CD4-positive, CD25-positive, alpha-beta regulatory T cell (primary cell): Measurements from ENCODE around the gene RAB25. TPM values are rescaled to one million over a fixed set of nuclear protein-coding genes. Genes with fewer than 3 reads are reported as not detected.
A peak's percentile ranks its signal among the peaks of the same experiment; 100 is the strongest.

Experiments used
- ATAC-seq, 2 donors: fragments of 150-1000 bp; cut with Tn5 transposase; one replicate each; pipeline ENCODE4 v1.10.0; 2021; ENCODE audit warnings: low read depth in 2 of 2, moderate number of reproducible peaks in 2 of 2, moderate library complexity in 1 of 2
- DNase-seq, 3 donors: peaks; one replicate each; pipeline versions ENCODE4 v3.0.0 to v3.0.0-alpha.2; 2012 to 2022; ENCODE audit warnings: mixed read lengths in 1 of 3
- H3K27ac ChIP-seq: one replicate; pipeline ENCODE4 v1.7.0; 2013; ENCODE audit warnings: mild to moderate bottlenecking, low read length; ENCODE audit not compliant: insufficient read depth, poor library complexity, severe bottlenecking
- H3K27me3 ChIP-seq: one replicate; pipeline ENCODE4 v1.7.0; 2013; ENCODE audit warnings: low read length; ENCODE audit not compliant: control insufficient read depth, insufficient read depth
- H3K36me3 ChIP-seq: one replicate; pipeline ENCODE4 v1.7.0; 2013; ENCODE audit warnings: mild to moderate bottlenecking, low read length, moderate library complexity; ENCODE audit not compliant: control insufficient read depth, insufficient read depth
- H3K4me1 ChIP-seq: 2 replicates; pipeline ENCODE4 v1.7.0; 2013; ENCODE audit warnings: mild to moderate bottlenecking, low read length; ENCODE audit not compliant: insufficient read depth, control insufficient read depth, poor library complexity, severe bottlenecking
- H3K4me3 ChIP-seq: one replicate; pipeline ENCODE4 v1.7.0; 2013; ENCODE audit warnings: low read depth, mild to moderate bottlenecking, low read length, moderate library complexity
- H3K9me3 ChIP-seq, 2 experiments: 1 replicate in 1 of 2; 2 replicates in 1 of 2; pipeline ENCODE4 v1.7.0; 2013; ENCODE audit warnings: low read length in 2 of 2, mild to moderate bottlenecking in 1 of 2, moderate library complexity in 1 of 2; ENCODE audit not compliant: control insufficient read depth in 2 of 2
- H3K27ac Mint-ChIP-seq, 3 donors: one replicate each; pipeline ENCODE4 v1.8.0; 2020 to 2022; ENCODE audit warnings: mild to moderate bottlenecking in 3 of 3, mixed read lengths in 3 of 3, moderate library complexity in 2 of 3
- H3K27me3 Mint-ChIP-seq: one replicate; pipeline ENCODE4 v1.8.0; 2022; ENCODE audit warnings: mild to moderate bottlenecking, mixed read lengths
- H3K36me3 Mint-ChIP-seq: one replicate; pipeline ENCODE4 v1.8.0; 2020; ENCODE audit warnings: mixed read lengths
- H3K4me1 Mint-ChIP-seq, 4 donors: one replicate each; pipeline ENCODE4 v1.8.0; 2020 to 2022; ENCODE audit warnings: mixed read lengths in 4 of 4, mild to moderate bottlenecking in 1 of 4
- H3K4me3 Mint-ChIP-seq, 4 donors: one replicate each; pipeline ENCODE4 v1.8.0; 2020 to 2022; ENCODE audit warnings: mild to moderate bottlenecking in 4 of 4, mixed read lengths in 4 of 4, moderate library complexity in 3 of 4
- H3K9me3 Mint-ChIP-seq, 7 donors: one replicate each; pipeline ENCODE4 v1.8.0; 2020 to 2022; ENCODE audit warnings: mixed read lengths in 7 of 7, mild to moderate bottlenecking in 3 of 7, moderate library complexity in 2 of 7
- polyA plus RNA-seq, 4 donors: library from polyadenylated mRNA; unstranded; fragments of 300-500 nt; fragmentation: Illumina TruSeq; gene quantifications; one replicate each; pipeline ENCODE4 v1.2.3, GENCODE V29; 2021
- total RNA-seq: library from RNA; stranded (reverse); gene quantifications from one replicate; pipeline ENCODE4 v1.2.3, GENCODE V29; 2022

Gene RAB25
- total and polyA plus RNA-seq, 5 donors from 2014 or later, result 0.83 to 1.7 (median 1.0) TPM

- no peak overlapping the region for H3K27ac ChIP-seq
- H3K27me3 Mint-ChIP-seq, result peaks cover 29% of the 10 kb centered on the region
- peak overlapping the region in 2 of 4 donors; percentile 20 to 23 for H3K4me3 Mint-ChIP-seq
- H3K27me3 ChIP-seq, result peaks cover 2% of the 10 kb centered on the region
- peaks cover 0 to 6% (median 2%) of the 10 kb centered on the region in 4 donors for H3K4me1 Mint-ChIP-seq
- H3K36me3 Mint-ChIP-seq, result no peaks in the 10 kb centered on the region
- no peaks in the 10 kb centered on the region for H3K4me1 ChIP-seq
- no peaks in the 10 kb centered on the region for H3K9me3 ChIP-seq
- H3K4me3 ChIP-seq, result no peak overlapping the region
- H3K36me3 ChIP-seq, result no peaks in the 10 kb centered on the region
- peaks cover 0 to 2% (median 0%) of the 10 kb centered on the region in 7 donors for H3K9me3 Mint-ChIP-seq
- DNase-seq (no peak), ATAC-seq (peak in 1 of 2 donors; percentile 32)
- H3K27ac Mint-ChIP-seq, result peak overlapping the region in 1 of 3 donors; percentile 68
These were observed 29.3 kb downstream of the RAB25 start for GRCh38 chr1:156090138-156090839.

- H3K9me3 Mint-ChIP-seq, result peaks cover 0 to 2% (median 0%) of the 10 kb centered on the region in 7 donors
- Histone ChIP-seq H3K4me1 (peaks cover under 1% of the 10 kb centered on the region), H3K36me3 (no peaks in the 10 kb centered on the region), H3K4me3 (no peak overlapping the region), H3K27me3 (no peaks in the 10 kb centered on the region), H3K9me3 (no peaks in the 10 kb centered on the region), H3K27ac (no peak overlapping the region)
- ATAC-seq (peak; percentile 90 to 93), DNase-seq (peak; percentile 79 to 89 (median 82))
- H3K27me3 Mint-ChIP-seq, result peaks cover 24% of the 10 kb centered on the region
- H3K4me1 Mint-ChIP-seq, result peaks cover 0 to 10% (median 2%) of the 10 kb centered on the region in 4 donors
- H3K4me3 Mint-ChIP-seq, result peak overlapping the region in 2 of 4 donors; percentile 20 to 23
- peak overlapping the region in 1 of 3 donors; percentile 68 for H3K27ac Mint-ChIP-seq
- no peaks in the 10 kb centered on the region for H3K36me3 Mint-ChIP-seq
These were observed 29.9 kb downstream of the RAB25 start for GRCh38 chr1:156090840-156091188.

- no peaks in the 10 kb centered on the region for H3K27me3 ChIP-seq
- DNase-seq (no peak), ATAC-seq (no peak)
- Mint-ChIP-seq H3K36me3 (no peaks in the 10 kb centered on the region), H3K27me3 (peaks cover 19% of the 10 kb centered on the region), H3K27ac (no peak overlapping the region), H3K4me1 (peaks cover 5 to 18% (median 9%) of the 10 kb centered on the region in 4 donors), H3K4me3 (peak overlapping the region in 1 of 4 donors; percentile 27), H3K9me3 (peaks cover 0 to 1% (median 0%) of the 10 kb centered on the region in 7 donors)
- H3K4me3 ChIP-seq, result no peak overlapping the region
- H3K27ac ChIP-seq, result no peak overlapping the region
- peaks cover 8% of the 10 kb centered on the region for H3K4me1 ChIP-seq
- no peaks in the 10 kb centered on the region for H3K9me3 ChIP-seq
- H3K36me3 ChIP-seq, result no peaks in the 10 kb centered on the region
These were observed 30.6 kb downstream of the RAB25 start for GRCh38 chr1:156091610-156092009.

GRCh38 chr1:156095906-156096508 lies 35.0 kb downstream of the RAB25 start:
- no peaks in the 10 kb centered on the region for H3K36me3 ChIP-seq
- peaks cover 17 to 38% (median 30%) of the 10 kb centered on the region in 4 donors for H3K4me1 Mint-ChIP-seq
- no peak for DNase-seq
- H3K9me3 Mint-ChIP-seq, result peaks cover 0 to 2% (median 0%) of the 10 kb centered on the region in 7 donors
- H3K27ac ChIP-seq, result peak overlapping the region; percentile 90
- peaks cover 6% of the 10 kb centered on the region for H3K27me3 Mint-ChIP-seq
- H3K27me3 ChIP-seq, result no peaks in the 10 kb centered on the region
- no peak for ATAC-seq
- no peaks in the 10 kb centered on the region for H3K36me3 Mint-ChIP-seq
- H3K4me3 ChIP-seq, result peak overlapping the region; percentile 43
- peak overlapping the region in 2 of 4 donors; percentile 64 to 83 for H3K4me3 Mint-ChIP-seq
- H3K4me1 ChIP-seq, result peaks cover 19% of the 10 kb centered on the region
- no peaks in the 10 kb centered on the region for H3K9me3 ChIP-seq
- peak overlapping the region; percentile 9 to 98 (median 86) for H3K27ac Mint-ChIP-seq

- peaks cover 19% of the 10 kb centered on the region for H3K4me1 ChIP-seq
- H3K4me3 ChIP-seq, result peak overlapping the region; percentile 43
- H3K36me3 Mint-ChIP-seq, result no peaks in the 10 kb centered on the region
- peaks cover 17 to 38% (median 30%) of the 10 kb centered on the region in 4 donors for H3K4me1 Mint-ChIP-seq
- H3K9me3 Mint-ChIP-seq, result peaks cover 0 to 2% (median 0%) of the 10 kb centered on the region in 7 donors
- H3K36me3 ChIP-seq, result no peaks in the 10 kb centered on the region
- H3K9me3 ChIP-seq, result no peaks in the 10 kb centered on the region
- H3K27ac Mint-ChIP-seq, result peak overlapping the region; percentile 86 to 98 (median 96)
- DNase-seq (peak; percentile 84 to 85 (median 84)), ATAC-seq (peak; percentile 83 to 85)
- H3K4me3 Mint-ChIP-seq, result peak overlapping the region; percentile 76 to 86 (median 82)
- H3K27me3 ChIP-seq, result no peaks in the 10 kb centered on the region
- H3K27me3 Mint-ChIP-seq, result peaks cover 6% of the 10 kb centered on the region
- H3K27ac ChIP-seq, result peak overlapping the region; percentile 90
These were observed 35.9 kb downstream of the RAB25 start for GRCh38 chr1:156096640-156097391.

GRCh38 chr1:156097499-156098178 lies 36.7 kb downstream of the RAB25 start:
- Histone ChIP-seq H3K4me1 (peaks cover 19% of the 10 kb centered on the region), H3K36me3 (no peaks in the 10 kb centered on the region), H3K9me3 (no peaks in the 10 kb centered on the region), H3K27me3 (no peaks in the 10 kb centered on the region), H3K4me3 (no peak overlapping the region), H3K27ac (peak overlapping the region; percentile 90)
- Mint-ChIP-seq H3K4me1 (peaks cover 17 to 38% (median 30%) of the 10 kb centered on the region in 4 donors), H3K9me3 (peaks cover 0 to 2% (median 0%) of the 10 kb centered on the region in 7 donors), H3K4me3 (peak overlapping the region in 1 of 4 donors; percentile 86), H3K27ac (peak overlapping the region; percentile 86 to 98 (median 96)), H3K27me3 (peaks cover 6% of the 10 kb centered on the region), H3K36me3 (no peaks in the 10 kb centered on the region)
- ATAC-seq, result no peak
- no peak for DNase-seq

- Histone ChIP-seq H3K27ac (peak overlapping the region; percentile 90), H3K36me3 (no peaks in the 10 kb centered on the region), H3K4me1 (peaks cover 29% of the 10 kb centered on the region), H3K27me3 (no peaks in the 10 kb centered on the region), H3K9me3 (no peaks in the 10 kb centered on the region), H3K4me3 (no peak overlapping the region)
- Mint-ChIP-seq H3K27ac (peak overlapping the region; percentile 86 to 98 (median 95)), H3K9me3 (peaks cover 0 to 2% (median 0%) of the 10 kb centered on the region in 7 donors), H3K27me3 (peaks cover 6% of the 10 kb centered on the region), H3K36me3 (no peaks in the 10 kb centered on the region), H3K4me3 (no peak overlapping the region), H3K4me1 (peaks cover 17 to 48% (median 33%) of the 10 kb centered on the region in 4 donors)
- ATAC-seq (no peak), DNase-seq (no peak)
These were observed 37.8 kb downstream of the RAB25 start for GRCh38 chr1:156098784-156099183.
